Glomerular visceral epithelial cell (primary cell): ENCODE results near the gene TRIM4.

Experiments used
- DNase-seq: peaks from one replicate; pipeline ENCODE4 v3.0.0-alpha.2; 2016; ENCODE audit errors: extremely low spot score

The TRIM4 gene

DNA sequence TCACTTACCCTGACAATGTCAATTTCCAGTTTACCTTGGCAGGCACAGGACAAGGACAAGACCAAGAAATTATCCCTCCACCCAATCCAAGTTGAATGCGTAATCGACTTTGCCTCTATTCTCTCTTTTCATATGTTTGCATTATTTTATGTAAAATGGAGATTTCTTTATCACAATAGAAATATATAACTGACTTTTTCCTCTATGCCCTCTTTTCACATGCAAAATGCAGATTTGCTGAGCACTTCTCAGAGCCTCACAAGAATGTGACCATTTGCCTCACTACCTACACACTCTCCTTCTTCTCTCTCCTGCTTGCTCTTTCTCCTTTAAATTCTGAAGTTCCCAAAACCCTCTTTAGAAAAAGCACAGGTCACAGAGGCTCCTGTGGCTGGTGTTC, 76.4 kb downstream of the TRIM4 start:
- no peak for DNase-seq
